WERI-Rb-1 (cell line): ENCODE data around the gene SDK2.

Experiments used
- DNase-seq: peaks from one replicate; pipeline ENCODE4 v3.0.0-alpha.2; 2020
- H3K27ac ChIP-seq: fragments of 250-450 bp; sonication (Bioruptor Pico); 2 replicates; pipeline ENCODE4 v1.5.1; 2020; ENCODE audit warnings: mild to moderate bottlenecking, moderate library complexity
- H3K27me3 ChIP-seq: fragments of 250-450 bp; sonication (Bioruptor Pico); 2 replicates; pipeline ENCODE4 v1.5.1; 2021; ENCODE audit warnings: mild to moderate bottlenecking, low read depth, moderate library complexity; ENCODE audit not compliant: insufficient read depth, severe bottlenecking
- H3K36me3 ChIP-seq: fragments of 250-450 bp; sonication (Bioruptor Pico); 2 replicates; pipeline ENCODE4 v1.5.1; 2020; ENCODE audit warnings: mild to moderate bottlenecking, moderate library complexity
- H3K4me3 ChIP-seq: 2 replicates; pipeline ENCODE4 v1.5.1; 2011; ENCODE audit warnings: low read depth, mild to moderate bottlenecking, control low read depth, low read length
- H3K9me3 ChIP-seq: fragments of 250-450 bp; sonication (Bioruptor Pico); 2 replicates; pipeline ENCODE4 v1.5.1; 2021; ENCODE audit warnings: mild to moderate bottlenecking, moderate library complexity; ENCODE audit not compliant: severe bottlenecking
- CTCF ChIP-seq: IDR thresholded peaks from 2 replicates; pipeline ENCODE4 v1.5.1; 2011; ENCODE audit warnings: low read depth, mild to moderate bottlenecking, control low read depth, inconsistent platforms, low read length

The SDK2 gene

GRCh38 chr17:73678999-73679398 is 34.8 kb upstream of the SDK2 start:
- no peak overlapping the region for H3K4me3 ChIP-seq
- H3K27me3 ChIP-seq: no peaks in the 10 kb centered on the region
- TF ChIP-seq CTCF: no peak
- no peaks in the 10 kb centered on the region for H3K9me3 ChIP-seq
- DNase-seq: no peak
- H3K27ac ChIP-seq: no peak overlapping the region
- H3K36me3 ChIP-seq: no peaks in the 10 kb centered on the region

GRCh38 chr17:73669771-73670170 is 25.5 kb upstream of the SDK2 start:
- DNase-seq: no peak
- no peaks in the 10 kb centered on the region for H3K9me3 ChIP-seq
- H3K27ac ChIP-seq: no peak overlapping the region
- H3K36me3 ChIP-seq: no peaks in the 10 kb centered on the region
- H3K4me3 ChIP-seq: no peak overlapping the region
- H3K27me3 ChIP-seq: no peaks in the 10 kb centered on the region
- TF ChIP-seq CTCF: no peak

GRCh38 chr17:73667181-73667959 is 23.1 kb upstream of the SDK2 start:
- Histone ChIP-seq H3K9me3 (no peaks in the 10 kb centered on the region), H3K27me3 (no peaks in the 10 kb centered on the region), H3K36me3 (no peaks in the 10 kb centered on the region), H3K4me3 (no peak overlapping the region), H3K27ac (no peak overlapping the region)
- no peak for TF ChIP-seq CTCF
- DNase-seq: no peak

- Histone ChIP-seq H3K4me3 (no peak overlapping the region), H3K36me3 (no peaks in the 10 kb centered on the region), H3K9me3 (no peaks in the 10 kb centered on the region), H3K27ac (no peak overlapping the region), H3K27me3 (no peaks in the 10 kb centered on the region)
- DNase-seq: no peak
- TF ChIP-seq CTCF: no peak
Measured at GRCh38 chr17:73663614-73664013, 19.4 kb upstream of the SDK2 start.

- H3K27ac ChIP-seq: no peak overlapping the region
- no peak for DNase-seq
- no peak for TF ChIP-seq CTCF
- H3K4me3 ChIP-seq: no peak overlapping the region
- no peaks in the 10 kb centered on the region for H3K36me3 ChIP-seq
- no peaks in the 10 kb centered on the region for H3K9me3 ChIP-seq
- H3K27me3 ChIP-seq: no peaks in the 10 kb centered on the region
Measured at GRCh38 chr17:73660366-73660765, 16.1 kb upstream of the SDK2 start.

GRCh38 chr17:73658821-73659515 is 14.7 kb upstream of the SDK2 start:
- TF ChIP-seq CTCF: no peak
- no peaks in the 10 kb centered on the region for H3K36me3 ChIP-seq

More at GRCh38 chr17:73658821-73659515, 14.7 kb upstream of the SDK2 start:
- peaks cover 5% of the 10 kb centered on the region for H3K9me3 ChIP-seq
- H3K27me3 ChIP-seq: no peaks in the 10 kb centered on the region
- no peak overlapping the region for H3K27ac ChIP-seq
- H3K4me3 ChIP-seq: no peak overlapping the region
- DNase-seq: no peak
